ENCODE results near the gene CA11. TPM values are rescaled to one million over a fixed set of nuclear protein-coding genes. Genes with fewer than 3 reads are reported as not detected.

The CA11 gene
- total RNA-seq, 1 experiment from 2014 or later = 12.6 TPM

GRCh38 chr19:48603850-48604249 lies 42.1 kb downstream of the CA11 start:
- H3K9me3 ChIP-seq (ENCODE audit: control insufficient read depth, insufficient read depth, low read depth, low read length) = no peaks in the 10 kb centered on the region

GRCh38 chr19:48603449-48603848 lies 42.5 kb downstream of the CA11 start:
- no peaks in the 10 kb centered on the region for H3K36me3 ChIP-seq (ENCODE audit: control insufficient read depth, insufficient read depth, low read length)
- no TSS peak for BruUV-seq (replicated peaks)
- ChIA-PET POLR2A (no interaction called here), CTCF (no interaction called here)
- no peak for ATAC-seq
- no peak for DNase-seq (ENCODE audit: low read depth, low spot score)
- no peaks in the 10 kb centered on the region for H3K27me3 ChIP-seq (ENCODE audit: control insufficient read depth, insufficient read depth, low read length)
- H3K9me3 ChIP-seq (ENCODE audit: control insufficient read depth, insufficient read depth, low read depth, low read length) = no peaks in the 10 kb centered on the region
- intact Hi-C loops (cut with micrococcal nuclease; ENCODE audit: unreplicated experiment) (no loop called here), in situ Hi-C loops (cut with HindIII; ENCODE audit: low pct_unique_long_range_greater_than_20kb, low sequenced_read_pairs) (no loop called here)
- no peak overlapping the region for H3K27ac ChIP-seq (ENCODE audit: low read length)
- H3K4me3 ChIP-seq (ENCODE audit: low read depth in 2 of 2, low read length in 2 of 2) = no peak overlapping the region
- no peaks in the 10 kb centered on the region for H3K4me1 ChIP-seq (ENCODE audit: control insufficient read depth, insufficient read depth, low read length)
- TF ChIP-seq SIN3A (IDR thresholded peaks at IDR 0.05; ENCODE audit: borderline replicate concordance, insufficient read depth, low read depth, low read length) = no peak
- TF ChIP-seq CTCF (IDR thresholded peaks at IDR 0.05) = no peak
- no peak for TF ChIP-seq POLR2AphosphoS5 (IDR thresholded peaks at IDR 0.05; ENCODE audit: low read depth, low read length)
- TF ChIP-seq TCF7L2 (IDR thresholded peaks at IDR 0.05; ENCODE audit: low read depth, low read length) = no peak
- no peak for TF ChIP-seq REST (IDR thresholded peaks at IDR 0.05; ENCODE audit: insufficient read depth in 1 of 2, low read depth in 2 of 2, low read length in 1 of 2)

More at GRCh38 chr19:48603850-48604249, 42.1 kb downstream of the CA11 start:
- no TSS peak for BruUV-seq (replicated peaks)
- ChIA-PET CTCF (no interaction called here), POLR2A (no interaction called here)
- DNase-seq (ENCODE audit: low read depth, low spot score) (no peak), ATAC-seq (no peak)
- no peak for TF ChIP-seq TCF7L2 (IDR thresholded peaks at IDR 0.05; ENCODE audit: low read depth, low read length)
- TF ChIP-seq CTCF (IDR thresholded peaks at IDR 0.05) = no peak
- TF ChIP-seq SIN3A (IDR thresholded peaks at IDR 0.05; ENCODE audit: borderline replicate concordance, insufficient read depth, low read depth, low read length) = no peak
- TF ChIP-seq POLR2AphosphoS5 (IDR thresholded peaks at IDR 0.05; ENCODE audit: low read depth, low read length) = no peak
- no peak for TF ChIP-seq REST (IDR thresholded peaks at IDR 0.05; ENCODE audit: insufficient read depth in 1 of 2, low read depth in 2 of 2, low read length in 1 of 2)
- H3K27me3 ChIP-seq (ENCODE audit: control insufficient read depth, insufficient read depth, low read length) = no peaks in the 10 kb centered on the region
- H3K4me3 ChIP-seq (ENCODE audit: low read depth in 2 of 2, low read length in 2 of 2) = no peak overlapping the region
- intact Hi-C loops (cut with micrococcal nuclease; ENCODE audit: unreplicated experiment) (no loop called here), in situ Hi-C loops (cut with HindIII; ENCODE audit: low pct_unique_long_range_greater_than_20kb, low sequenced_read_pairs) (no loop called here)
- no peaks in the 10 kb centered on the region for H3K36me3 ChIP-seq (ENCODE audit: control insufficient read depth, insufficient read depth, low read length)
- 0 out of 2 replicates have a peak, but pooled peaks cover under 1% of the 10 kb centered on the region for H3K4me1 ChIP-seq (ENCODE audit: control insufficient read depth, insufficient read depth, low read length)
- H3K27ac ChIP-seq (ENCODE audit: low read length) = no peak overlapping the region
